T-helper 17 cell (primary cell): Measurements from ENCODE around the gene MS4A4E. TPM values are rescaled to one million over a fixed set of nuclear protein-coding genes. Genes with fewer than 3 reads are reported as not detected.
"Not testable (repeated sequence)": the region's sequence is repeated elsewhere in the genome, so short reads cannot be mapped to it uniquely, and the experiment has no call there.

Experiments
- ATAC-seq: fragments of 150-1000 bp; cut with Tn5 transposase; 2 replicates; pipeline ENCODE4 v1.10.0; 2021; ENCODE audit warnings: mild to moderate bottlenecking, moderate library complexity
- DNase-seq, 3 donors: peaks; one replicate each; pipeline versions ENCODE4 v3.0.0 to v3.0.0-alpha.2; 2020 to 2021
- H3K9me3 ChIP-seq: one replicate; pipeline ENCODE4 v1.7.0; 2013; ENCODE audit warnings: low read length, mild to moderate bottlenecking; ENCODE audit not compliant: control insufficient read depth, poor library complexity, severe bottlenecking
- H3K27ac Mint-ChIP-seq: one replicate; pipeline ENCODE4 v1.8.0; 2022; ENCODE audit warnings: mild to moderate bottlenecking, moderate library complexity, mixed read lengths
- H3K27me3 Mint-ChIP-seq: one replicate; pipeline ENCODE4 v1.8.0; 2022; ENCODE audit warnings: mixed read lengths
- H3K36me3 Mint-ChIP-seq: one replicate; pipeline ENCODE4 v1.8.0; 2022; ENCODE audit warnings: low read depth, mixed read lengths
- H3K4me1 Mint-ChIP-seq: one replicate; pipeline ENCODE4 v1.8.0; 2022; ENCODE audit warnings: mild to moderate bottlenecking, mixed read lengths
- H3K4me3 Mint-ChIP-seq: one replicate; pipeline ENCODE4 v1.8.0; 2022; ENCODE audit warnings: mild to moderate bottlenecking, moderate library complexity, mixed read lengths
- total RNA-seq, 4 donors: library from RNA in 2 of 4; stranded (reverse) in 2 of 4; gene quantifications; one replicate each; pipeline ENCODE4 v1.2.3 and lab custom pipeline; 2022 to 2026

Gene MS4A4E
- total RNA-seq, 2 donors from 2014 or later = 0.47 to 1.1 TPM

DNA sequence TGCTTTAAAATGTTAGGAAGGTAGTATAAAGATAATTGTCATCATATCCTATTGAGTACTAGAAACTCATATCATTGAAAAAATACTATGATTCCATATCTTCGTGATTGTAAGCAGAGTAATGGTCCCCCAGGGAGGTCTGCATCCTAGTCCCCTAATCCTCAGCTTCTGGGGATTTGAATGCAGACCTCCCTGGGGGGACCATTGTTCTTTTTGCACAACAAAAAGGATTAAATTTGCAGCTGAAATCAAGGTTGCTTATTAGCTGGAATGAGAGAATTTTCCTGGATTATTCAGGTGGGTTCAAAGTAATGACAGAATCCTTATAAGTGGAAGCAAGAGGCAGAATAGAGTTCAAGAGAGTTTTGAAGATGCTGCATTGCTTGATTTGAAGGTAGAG, 34.0 kb downstream of the MS4A4E start:
- ATAC-seq (no peak), DNase-seq (no peak)
- Mint-ChIP-seq H3K4me1 (no peaks in the 10 kb centered on the region), H3K36me3 (no peaks in the 10 kb centered on the region), H3K4me3 (no peak overlapping the region), H3K27ac (no peak overlapping the region), H3K27me3 (peaks cover 61% of the 10 kb centered on the region)
- H3K9me3 ChIP-seq = no peaks in the 10 kb centered on the region

DNA sequence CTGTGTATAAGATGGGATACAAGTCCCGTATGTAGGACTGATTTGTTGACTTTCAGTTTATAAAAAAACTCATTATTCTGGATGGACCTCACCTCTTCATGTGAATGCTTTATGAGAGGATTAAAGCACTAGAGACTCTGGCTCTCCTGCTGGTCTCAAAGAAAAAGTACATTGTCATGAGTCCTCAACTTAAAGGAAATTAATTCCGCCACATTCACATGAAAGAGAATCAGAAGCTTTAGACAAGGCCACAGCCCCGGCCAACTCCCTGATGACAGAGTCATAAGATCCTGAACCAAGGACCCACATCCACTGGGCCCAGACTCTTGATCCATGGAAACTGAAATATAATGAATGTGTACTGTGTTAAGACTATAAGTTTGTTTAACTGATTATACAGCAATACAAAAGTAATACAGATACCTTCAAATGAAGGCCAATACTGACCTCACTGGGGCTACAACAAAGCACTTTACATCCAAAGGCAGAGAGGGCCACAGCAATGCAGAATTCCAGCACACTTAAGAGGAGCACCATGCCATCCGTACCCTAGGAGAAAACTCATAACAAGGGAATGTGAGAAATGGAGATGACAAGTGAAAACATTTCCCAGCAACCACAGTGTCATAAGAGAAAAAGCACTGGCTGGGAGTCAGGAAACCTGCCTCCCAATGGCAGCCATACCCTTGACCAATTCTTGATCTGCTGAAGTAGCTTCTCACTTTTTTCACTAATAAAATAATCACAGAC, 34.6 kb downstream of the MS4A4E start:
- no peak for ATAC-seq
- H3K27me3 Mint-ChIP-seq = peaks cover 58% of the 10 kb centered on the region
- no peaks in the 10 kb centered on the region for H3K9me3 ChIP-seq
- no peak overlapping the region for H3K27ac Mint-ChIP-seq
- DNase-seq = no peak
- H3K36me3 Mint-ChIP-seq = no peaks in the 10 kb centered on the region
- no peak overlapping the region for H3K4me3 Mint-ChIP-seq
- H3K4me1 Mint-ChIP-seq = no peaks in the 10 kb centered on the region

DNA sequence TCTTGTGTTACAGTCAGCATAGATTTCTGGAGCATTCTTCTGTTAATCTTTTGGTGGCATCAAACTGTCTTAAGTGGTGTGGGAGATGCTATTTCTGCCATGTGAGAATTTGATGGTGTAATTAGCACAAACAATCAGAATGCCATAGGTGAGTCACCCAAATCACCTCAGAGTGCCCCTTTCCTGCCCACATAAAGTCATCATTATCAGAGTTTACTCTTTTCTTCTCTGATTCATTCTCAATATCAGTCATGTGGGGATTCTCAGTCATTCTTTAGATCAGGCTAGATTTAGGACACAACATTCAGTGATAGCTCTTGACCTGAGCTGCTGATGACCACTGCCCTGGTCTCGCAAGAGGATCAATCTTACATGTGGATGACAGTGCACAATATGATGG, 36.3 kb downstream of the MS4A4E start:
- Mint-ChIP-seq H3K27me3 (peaks cover 48% of the 10 kb centered on the region), H3K4me3 (no peak overlapping the region), H3K27ac (no peak overlapping the region), H3K36me3 (no peaks in the 10 kb centered on the region), H3K4me1 (no peaks in the 10 kb centered on the region)
- ATAC-seq (no peak), DNase-seq (no peak)
- no peaks in the 10 kb centered on the region for H3K9me3 ChIP-seq

DNA sequence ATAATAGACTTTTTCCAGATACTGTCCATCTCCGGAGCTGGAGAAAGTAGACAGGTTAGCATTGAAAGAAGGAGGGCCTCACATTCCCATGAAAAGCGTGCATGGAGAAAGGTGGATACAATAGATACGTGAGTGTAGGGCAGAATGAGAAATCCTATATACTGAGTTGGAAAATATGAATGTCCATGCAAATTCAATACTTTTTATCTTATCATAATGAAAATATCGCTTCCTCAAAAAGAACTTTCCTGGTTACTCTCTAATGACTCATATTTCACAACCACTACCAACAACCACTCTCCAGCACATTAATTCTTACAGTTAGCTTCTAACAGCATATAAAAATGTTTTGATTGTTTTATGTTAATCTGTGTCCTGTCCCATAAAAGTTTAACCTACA, 38.0 kb downstream of the MS4A4E start:
- DNase-seq (no peak), ATAC-seq (no peak)
- Mint-ChIP-seq H3K27me3 (peaks cover 35% of the 10 kb centered on the region), H3K27ac (no peak overlapping the region), H3K4me1 (no peaks in the 10 kb centered on the region), H3K36me3 (no peaks in the 10 kb centered on the region), H3K4me3 (no peak overlapping the region)
- H3K9me3 ChIP-seq = no peaks in the 10 kb centered on the region

DNA sequence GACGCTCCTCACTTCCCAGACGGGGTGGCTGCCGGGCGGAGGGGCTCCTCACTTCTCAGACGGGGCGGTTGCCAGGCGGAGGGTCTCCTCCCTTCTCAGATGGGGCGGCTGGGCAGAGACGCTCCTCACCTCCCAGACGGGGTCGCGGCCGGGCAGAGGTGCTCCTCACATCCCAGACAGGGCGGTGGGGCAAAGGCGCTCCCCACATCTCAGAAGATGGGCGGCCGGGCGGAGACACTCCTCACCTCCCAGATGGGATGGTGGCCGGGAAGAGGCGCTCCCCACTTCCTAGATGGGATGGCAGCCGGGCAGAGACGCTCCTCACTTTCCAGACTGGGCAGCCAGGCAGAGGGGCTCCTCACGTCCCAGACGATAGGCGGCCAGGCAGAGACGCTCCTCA, 41.6 kb downstream of the MS4A4E start:
- not testable (repeated sequence) for H3K4me1 Mint-ChIP-seq, DNase-seq, H3K36me3 Mint-ChIP-seq, H3K9me3 ChIP-seq, H3K27ac Mint-ChIP-seq, ATAC-seq, H3K4me3 Mint-ChIP-seq
- peaks cover 23% of the 10 kb centered on the region for H3K27me3 Mint-ChIP-seq

DNA sequence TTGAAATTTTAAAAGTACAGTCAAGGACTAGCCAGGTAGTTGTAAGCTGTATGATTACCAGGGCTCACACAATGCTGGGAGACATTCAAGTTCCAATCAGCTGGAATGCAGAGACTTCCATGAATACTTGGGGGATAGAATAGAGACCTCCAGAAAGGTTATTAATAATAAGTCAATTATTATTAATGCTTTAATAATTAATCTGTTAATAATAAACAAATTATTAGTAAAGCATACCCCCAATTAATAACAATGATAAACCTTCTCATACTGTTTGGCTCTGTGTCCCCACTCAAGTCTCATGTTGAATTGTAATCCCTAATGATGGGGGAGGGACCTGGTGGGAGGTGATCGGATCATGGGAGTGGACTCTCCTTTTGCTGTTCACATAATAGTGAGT, 45.5 kb downstream of the MS4A4E start:
- ATAC-seq (no peak), DNase-seq (no peak)
- no peaks in the 10 kb centered on the region for H3K36me3 Mint-ChIP-seq
- H3K4me3 Mint-ChIP-seq = no peak overlapping the region
- peaks cover 5% of the 10 kb centered on the region for H3K4me1 Mint-ChIP-seq
- H3K27ac Mint-ChIP-seq = no peak overlapping the region
- peaks cover 32% of the 10 kb centered on the region for H3K27me3 Mint-ChIP-seq
- no peaks in the 10 kb centered on the region for H3K9me3 ChIP-seq

DNA sequence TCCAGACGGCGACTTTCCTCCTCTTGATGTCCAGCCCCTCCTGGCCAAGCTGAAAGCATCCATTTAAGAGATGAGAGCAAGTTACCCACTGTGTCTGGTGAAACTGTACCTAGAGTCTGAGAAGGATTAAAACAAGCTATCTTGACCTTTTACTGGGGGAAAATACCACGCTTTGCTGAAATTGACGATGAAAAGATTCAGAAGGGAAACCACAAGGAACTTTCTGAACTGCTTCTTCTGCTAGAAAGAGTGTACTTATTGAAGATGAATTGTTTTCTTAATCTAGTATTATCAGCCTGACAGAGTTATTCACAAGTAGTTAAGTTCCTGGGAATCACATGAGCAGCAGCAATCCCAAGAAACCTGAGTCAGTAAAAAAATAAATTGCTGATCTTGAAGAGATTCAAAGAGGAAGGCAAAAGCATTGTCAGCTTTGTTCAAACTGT, 47.0 kb downstream of the MS4A4E start:
- H3K4me1 Mint-ChIP-seq = peaks cover 5% of the 10 kb centered on the region
- H3K9me3 ChIP-seq = no peaks in the 10 kb centered on the region
- peaks cover 32% of the 10 kb centered on the region for H3K27me3 Mint-ChIP-seq
- no peaks in the 10 kb centered on the region for H3K36me3 Mint-ChIP-seq
- H3K27ac Mint-ChIP-seq = no peak overlapping the region
- no peak for DNase-seq
- no peak overlapping the region for H3K4me3 Mint-ChIP-seq
- ATAC-seq = no peak

DNA sequence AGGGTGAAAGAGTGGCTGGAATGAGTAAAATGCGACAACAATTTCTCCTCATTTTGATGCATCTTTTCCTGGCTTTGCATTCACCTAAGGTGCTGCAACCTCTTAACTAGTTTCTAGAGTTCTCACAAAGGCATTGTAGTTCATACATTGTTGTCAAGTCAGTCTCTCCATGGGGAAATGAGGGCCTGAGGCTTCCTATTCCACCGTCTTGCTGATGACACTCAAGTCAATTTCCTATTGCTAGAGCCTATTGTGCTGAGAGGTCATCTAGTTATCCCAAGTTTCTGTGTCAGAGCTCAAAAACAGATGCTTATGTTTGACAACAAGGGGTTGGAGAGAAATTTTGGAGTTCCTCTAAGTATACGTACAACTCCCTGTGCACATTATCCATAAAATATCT, 48.4 kb downstream of the MS4A4E start:
- ATAC-seq (no peak), DNase-seq (no peak)
- Mint-ChIP-seq H3K27ac (no peak overlapping the region), H3K36me3 (no peaks in the 10 kb centered on the region), H3K4me1 (peaks cover 5% of the 10 kb centered on the region), H3K27me3 (peaks cover 32% of the 10 kb centered on the region), H3K4me3 (no peak overlapping the region)
- H3K9me3 ChIP-seq = no peaks in the 10 kb centered on the region

DNA sequence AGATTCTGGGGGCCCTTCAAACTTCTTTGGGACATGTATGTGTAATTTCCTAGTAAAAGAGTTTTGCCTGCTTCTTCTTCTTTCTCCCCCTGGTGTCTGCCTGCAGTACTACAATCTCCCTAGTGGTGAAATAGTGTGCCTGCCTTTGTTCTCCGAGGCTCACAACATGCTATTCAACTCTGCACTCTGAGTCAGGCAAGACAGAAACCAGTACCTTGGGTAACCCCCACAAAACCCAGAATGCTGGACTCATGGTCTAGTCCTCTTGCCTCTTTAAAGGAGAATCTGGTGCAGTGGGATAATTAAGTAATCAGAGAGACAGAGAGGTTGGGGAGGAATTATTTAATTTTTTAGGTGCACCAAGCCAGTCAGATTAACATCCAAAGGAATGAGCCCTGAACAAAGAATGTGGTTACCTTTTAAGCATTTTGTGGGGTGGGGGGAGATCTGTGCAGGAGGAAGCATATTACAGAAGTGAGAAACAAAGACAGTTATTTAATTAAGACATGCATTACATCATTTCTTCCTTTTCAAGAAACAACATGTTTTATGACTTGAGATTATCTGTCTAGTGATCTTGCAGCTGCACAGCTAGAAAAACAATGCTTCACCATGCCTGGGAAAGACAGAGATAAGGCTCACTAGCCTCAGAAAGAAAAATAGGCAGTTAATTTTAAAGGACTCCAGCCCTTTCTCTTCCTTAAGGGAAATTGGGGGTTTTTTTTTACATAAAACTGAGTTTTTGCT, 49.1 kb downstream of the MS4A4E start:
- no peak overlapping the region for H3K27ac Mint-ChIP-seq
- DNase-seq (peak in 2 of 3 donors; percentile 9 to 52), ATAC-seq (peak; percentile 80)
- no peak overlapping the region for H3K4me3 Mint-ChIP-seq
- H3K36me3 Mint-ChIP-seq = no peaks in the 10 kb centered on the region
- no peaks in the 10 kb centered on the region for H3K9me3 ChIP-seq
- peaks cover 32% of the 10 kb centered on the region for H3K27me3 Mint-ChIP-seq
- peaks cover 5% of the 10 kb centered on the region for H3K4me1 Mint-ChIP-seq

DNA sequence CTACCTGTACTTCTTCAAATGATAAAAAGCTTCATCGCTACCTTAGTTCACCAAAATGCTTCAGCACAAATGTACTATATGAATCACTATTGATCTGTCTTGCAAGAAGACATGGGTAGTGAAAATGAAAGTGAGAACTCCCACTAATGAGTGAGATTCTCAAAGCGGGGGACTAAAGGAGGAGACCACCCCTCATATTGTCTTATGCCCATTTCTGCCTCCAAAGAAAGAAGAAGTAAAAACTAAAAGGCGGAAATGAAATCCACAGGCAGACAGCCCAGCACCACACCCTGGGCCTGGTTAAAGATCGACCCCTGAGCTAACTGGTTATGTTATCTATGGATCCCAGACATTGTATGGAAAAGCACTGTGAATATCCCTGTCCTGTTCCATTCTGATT, 50.4 kb downstream of the MS4A4E start:
- not testable (repeated sequence) for H3K27ac Mint-ChIP-seq, H3K4me3 Mint-ChIP-seq, H3K9me3 ChIP-seq, H3K36me3 Mint-ChIP-seq, H3K4me1 Mint-ChIP-seq, DNase-seq, ATAC-seq
- H3K27me3 Mint-ChIP-seq = peaks cover 20% of the 10 kb centered on the region

DNA sequence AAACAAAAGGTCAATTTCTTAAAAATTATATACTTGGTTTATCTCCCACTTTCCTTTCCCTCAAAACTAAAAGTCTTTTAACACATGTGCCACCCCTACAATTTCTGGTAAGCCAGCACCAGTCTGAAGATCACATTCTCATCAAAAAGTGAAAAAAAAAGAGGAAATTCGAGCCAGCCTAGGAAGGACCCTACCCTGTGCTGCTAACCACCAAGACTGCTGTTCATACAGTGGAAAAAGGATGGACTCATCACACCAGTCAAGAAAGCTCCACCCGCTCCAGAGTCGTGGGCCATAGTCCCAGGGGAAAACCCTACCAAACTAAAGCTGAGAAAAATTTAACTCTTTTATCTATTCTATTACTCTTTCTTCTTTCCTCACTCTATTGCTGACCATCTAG, 54.5 kb downstream of the MS4A4E start:
- H3K4me1 Mint-ChIP-seq, ATAC-seq: not testable (repeated sequence)

DNA sequence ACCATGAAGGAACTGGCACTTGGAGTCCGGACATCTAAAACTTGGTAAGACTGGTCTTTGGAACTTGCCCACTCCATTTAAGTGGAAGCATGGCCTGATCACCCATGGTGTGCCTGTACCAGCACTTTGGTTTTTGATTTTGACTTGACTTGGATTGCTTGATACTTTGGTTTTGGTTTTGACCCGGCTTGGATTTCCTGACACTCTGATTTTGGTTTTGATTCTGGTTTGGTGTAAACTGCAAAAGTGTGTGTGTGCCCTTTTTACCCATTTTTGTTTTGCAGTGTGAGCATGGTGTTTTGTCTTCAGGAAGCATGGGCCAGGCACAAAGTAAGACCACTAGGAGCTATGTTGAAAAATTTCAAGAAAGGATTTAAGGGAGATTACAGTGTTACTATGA, 56.8 kb downstream of the MS4A4E start:
- ATAC-seq, H3K36me3 Mint-ChIP-seq, H3K4me3 Mint-ChIP-seq, DNase-seq, H3K9me3 ChIP-seq, H3K4me1 Mint-ChIP-seq, H3K27ac Mint-ChIP-seq: not testable (repeated sequence)
- H3K27me3 Mint-ChIP-seq = peaks cover 11% of the 10 kb centered on the region

More for the DNA sequence above, 54.5 kb downstream of the MS4A4E start:
- H3K4me3 Mint-ChIP-seq, DNase-seq, H3K9me3 ChIP-seq, H3K36me3 Mint-ChIP-seq, H3K27ac Mint-ChIP-seq, H3K27me3 Mint-ChIP-seq: not testable (repeated sequence)

DNA sequence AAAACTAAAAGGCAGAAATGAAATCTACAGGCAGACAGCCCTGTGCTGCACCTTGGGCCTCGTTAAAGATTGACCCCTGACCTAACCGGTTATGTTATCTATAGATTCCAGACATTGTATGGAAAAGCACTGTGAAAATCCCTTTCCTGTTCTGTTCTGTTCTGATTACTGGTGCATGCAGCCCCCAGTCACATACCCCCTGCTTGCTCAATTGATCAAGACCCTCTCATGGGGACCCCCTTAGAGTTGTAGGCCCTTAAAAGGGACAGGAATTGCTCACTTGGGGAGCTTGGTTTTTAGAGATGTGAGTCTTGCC, 57.5 kb downstream of the MS4A4E start:
- H3K36me3 Mint-ChIP-seq = not testable (repeated sequence)

More for the DNA sequence above, 57.5 kb downstream of the MS4A4E start:
- H3K27ac Mint-ChIP-seq, H3K4me1 Mint-ChIP-seq, H3K4me3 Mint-ChIP-seq, DNase-seq, H3K9me3 ChIP-seq, ATAC-seq: not testable (repeated sequence)
- H3K27me3 Mint-ChIP-seq = peaks cover 17% of the 10 kb centered on the region
